GM20000 (cell line): ENCODE results near the gene MORN5.

ENCODE experiments used
- DNase-seq: peaks from one replicate; pipeline ENCODE4 v3.0.0; 2012; ENCODE audit warnings: low spot score
- TF ChIP-seq, protein P1 (sequence below): IDR thresholded peaks from 2 replicates; pipeline ENCODE4 v1.5.1; 2012; ENCODE audit warnings: mild to moderate bottlenecking, control low read depth; ENCODE audit errors: extremely low read depth, missing control alignments

The MORN5 gene

GRCh38 chr9:122138560-122139268 lies 21.0 kb upstream of the MORN5 start:
- DNase-seq, result no peak
- TF ChIP-seq, protein P1, sequence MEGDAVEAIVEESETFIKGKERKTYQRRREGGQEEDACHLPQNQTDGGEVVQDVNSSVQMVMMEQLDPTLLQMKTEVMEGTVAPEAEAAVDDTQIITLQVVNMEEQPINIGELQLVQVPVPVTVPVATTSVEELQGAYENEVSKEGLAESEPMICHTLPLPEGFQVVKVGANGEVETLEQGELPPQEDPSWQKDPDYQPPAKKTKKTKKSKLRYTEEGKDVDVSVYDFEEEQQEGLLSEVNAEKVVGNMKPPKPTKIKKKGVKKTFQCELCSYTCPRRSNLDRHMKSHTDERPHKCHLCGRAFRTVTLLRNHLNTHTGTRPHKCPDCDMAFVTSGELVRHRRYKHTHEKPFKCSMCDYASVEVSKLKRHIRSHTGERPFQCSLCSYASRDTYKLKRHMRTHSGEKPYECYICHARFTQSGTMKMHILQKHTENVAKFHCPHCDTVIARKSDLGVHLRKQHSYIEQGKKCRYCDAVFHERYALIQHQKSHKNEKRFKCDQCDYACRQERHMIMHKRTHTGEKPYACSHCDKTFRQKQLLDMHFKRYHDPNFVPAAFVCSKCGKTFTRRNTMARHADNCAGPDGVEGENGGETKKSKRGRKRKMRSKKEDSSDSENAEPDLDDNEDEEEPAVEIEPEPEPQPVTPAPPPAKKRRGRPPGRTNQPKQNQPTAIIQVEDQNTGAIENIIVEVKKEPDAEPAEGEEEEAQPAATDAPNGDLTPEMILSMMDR, result no peak

GRCh38 chr9:122140368-122141193 lies 19.1 kb upstream of the MORN5 start:
- no peak for DNase-seq
- TF ChIP-seq, protein P1, result no peak

- TF ChIP-seq, protein P1, result no peak
Observed at GRCh38 chr9:122141671-122142070, 18.0 kb upstream of the MORN5 start.

GRCh38 chr9:122143296-122143695 lies 16.4 kb upstream of the MORN5 start:
- TF ChIP-seq, protein P1, result no peak
- no peak for DNase-seq

More at GRCh38 chr9:122141671-122142070, 18.0 kb upstream of the MORN5 start:
- DNase-seq, result no peak

DNA sequence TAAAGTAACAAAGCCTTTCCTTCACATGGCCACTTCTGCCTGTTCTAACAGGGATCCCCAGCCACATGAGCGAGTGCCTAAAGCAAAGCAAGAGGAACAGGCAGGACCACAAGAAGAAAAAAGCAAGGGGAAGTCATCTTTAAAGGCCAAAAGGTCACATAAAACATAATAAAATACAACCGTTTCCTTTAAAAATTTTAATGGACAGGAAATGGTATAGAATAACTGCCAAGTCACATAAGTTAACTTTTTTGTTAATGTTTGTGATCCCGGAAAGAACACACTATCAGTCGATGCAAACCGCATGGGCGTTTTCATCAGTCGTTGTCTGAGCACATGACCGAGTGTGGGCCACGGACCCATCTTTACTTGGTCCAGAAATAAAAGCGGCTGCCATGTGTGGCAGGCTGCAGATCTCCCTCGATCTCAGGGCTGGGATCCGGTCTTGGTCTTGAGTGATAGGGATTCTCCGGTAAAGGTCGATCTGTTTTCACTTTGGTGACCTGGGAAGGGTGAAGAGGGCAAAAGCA lies 15.8 kb upstream of the MORN5 start:
- TF ChIP-seq, protein P1, result no peak
- no peak for DNase-seq

DNA sequence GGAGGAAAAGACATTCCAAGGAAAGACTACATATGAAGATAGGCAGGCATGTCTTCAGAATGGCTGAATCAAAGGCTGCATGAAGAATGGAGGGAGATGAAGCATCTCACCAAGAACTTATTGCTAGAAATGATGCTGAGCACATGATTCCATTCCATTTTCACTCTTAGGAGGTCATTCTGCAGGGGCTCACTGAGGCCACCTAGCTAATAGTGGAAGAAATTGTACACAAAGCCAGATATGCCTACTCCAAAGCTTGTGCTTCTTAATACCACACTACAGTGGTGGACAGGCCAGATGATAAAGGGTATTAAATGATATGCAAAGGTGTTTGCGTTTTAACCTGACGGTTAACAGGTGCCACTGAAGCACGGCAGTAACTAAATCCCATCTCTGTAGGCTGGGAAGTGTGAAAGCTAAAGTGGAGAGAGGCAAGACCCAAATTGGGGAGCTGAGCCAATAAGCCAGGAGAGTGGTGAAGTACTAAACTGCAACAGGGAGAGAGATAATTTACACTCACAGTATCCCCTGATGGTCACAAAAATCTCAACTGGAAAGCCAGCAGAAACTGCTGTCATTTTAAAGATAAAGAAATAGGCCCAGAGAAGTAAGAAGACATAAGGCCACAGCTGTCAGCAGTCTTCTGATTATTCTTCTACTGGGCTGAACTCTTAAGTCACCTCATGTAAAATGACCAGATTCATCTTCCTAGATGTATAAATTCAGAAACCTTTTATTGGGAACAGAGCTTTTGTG lies 14.7 kb upstream of the MORN5 start:
- TF ChIP-seq, protein P1, result peak; percentile 13
- DNase-seq, result no peak
